A673 (cell line): ENCODE measurements around the gene VWF.

Experiments
- EZH2 ChIP-seq: fragments of 200-600 bp; sonication (generic); IDR thresholded peaks from 2 replicates; pipeline ENCODE4 v1.6.1; 2017; ENCODE audit warnings: borderline replicate concordance, low read depth, mild to moderate bottlenecking, mixed read lengths, antibody characterized with exemption, low read length; ENCODE audit not compliant: poor library complexity, severe bottlenecking
- TF ChIP-seq, protein P1 (sequence below): fragments of 300-800, 200-600 bp; sonication (generic); conservative IDR thresholded peaks from 2 replicates; pipeline ENCODE4 v1.5.1; 2017; ENCODE audit warnings: low read depth, mild to moderate bottlenecking, antibody characterized with exemption, low read length, moderate library complexity, mixed read lengths

DNA sequence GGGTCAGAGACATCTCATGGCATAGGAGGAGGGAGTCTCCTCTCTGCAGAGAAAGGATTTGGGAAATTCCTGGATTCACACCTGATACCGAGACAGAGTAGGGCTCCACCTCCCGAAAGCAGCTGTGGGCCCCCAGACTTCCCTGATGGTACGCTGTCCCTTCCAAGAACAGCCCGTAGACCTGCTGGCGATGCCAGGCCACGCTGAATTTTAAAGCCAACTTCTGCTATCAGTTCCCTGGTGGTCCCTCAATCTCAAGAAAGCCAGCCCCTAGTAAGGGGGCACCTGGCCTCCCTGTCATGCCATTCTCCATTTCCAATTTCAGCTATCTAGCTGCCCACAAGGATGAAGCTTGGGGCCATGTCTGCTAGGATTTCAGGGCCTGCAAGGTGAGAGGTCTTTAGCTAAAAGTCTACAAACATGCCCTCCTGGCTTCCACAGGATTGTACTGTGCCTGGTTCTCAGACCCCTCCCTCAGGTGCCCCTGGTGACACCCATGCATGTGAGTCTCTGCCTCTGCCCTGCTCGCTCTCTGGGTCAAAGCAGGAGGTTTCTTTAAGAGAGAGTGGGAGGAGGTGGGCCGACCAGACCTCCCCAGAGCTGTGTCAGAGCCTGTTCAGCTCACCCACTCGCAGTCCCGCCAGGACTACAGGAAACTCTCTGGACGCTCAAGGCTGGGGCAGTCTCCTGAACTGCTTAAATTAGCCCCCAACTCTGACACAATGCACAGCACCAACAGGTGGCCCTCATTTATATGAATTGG, 209.9 kb downstream of the VWF start:
- TF ChIP-seq, protein P1, sequence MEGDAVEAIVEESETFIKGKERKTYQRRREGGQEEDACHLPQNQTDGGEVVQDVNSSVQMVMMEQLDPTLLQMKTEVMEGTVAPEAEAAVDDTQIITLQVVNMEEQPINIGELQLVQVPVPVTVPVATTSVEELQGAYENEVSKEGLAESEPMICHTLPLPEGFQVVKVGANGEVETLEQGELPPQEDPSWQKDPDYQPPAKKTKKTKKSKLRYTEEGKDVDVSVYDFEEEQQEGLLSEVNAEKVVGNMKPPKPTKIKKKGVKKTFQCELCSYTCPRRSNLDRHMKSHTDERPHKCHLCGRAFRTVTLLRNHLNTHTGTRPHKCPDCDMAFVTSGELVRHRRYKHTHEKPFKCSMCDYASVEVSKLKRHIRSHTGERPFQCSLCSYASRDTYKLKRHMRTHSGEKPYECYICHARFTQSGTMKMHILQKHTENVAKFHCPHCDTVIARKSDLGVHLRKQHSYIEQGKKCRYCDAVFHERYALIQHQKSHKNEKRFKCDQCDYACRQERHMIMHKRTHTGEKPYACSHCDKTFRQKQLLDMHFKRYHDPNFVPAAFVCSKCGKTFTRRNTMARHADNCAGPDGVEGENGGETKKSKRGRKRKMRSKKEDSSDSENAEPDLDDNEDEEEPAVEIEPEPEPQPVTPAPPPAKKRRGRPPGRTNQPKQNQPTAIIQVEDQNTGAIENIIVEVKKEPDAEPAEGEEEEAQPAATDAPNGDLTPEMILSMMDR: no peak
- TF ChIP-seq EZH2: no peak
